ENCODE measurements around the gene CD2AP.

DNA sequence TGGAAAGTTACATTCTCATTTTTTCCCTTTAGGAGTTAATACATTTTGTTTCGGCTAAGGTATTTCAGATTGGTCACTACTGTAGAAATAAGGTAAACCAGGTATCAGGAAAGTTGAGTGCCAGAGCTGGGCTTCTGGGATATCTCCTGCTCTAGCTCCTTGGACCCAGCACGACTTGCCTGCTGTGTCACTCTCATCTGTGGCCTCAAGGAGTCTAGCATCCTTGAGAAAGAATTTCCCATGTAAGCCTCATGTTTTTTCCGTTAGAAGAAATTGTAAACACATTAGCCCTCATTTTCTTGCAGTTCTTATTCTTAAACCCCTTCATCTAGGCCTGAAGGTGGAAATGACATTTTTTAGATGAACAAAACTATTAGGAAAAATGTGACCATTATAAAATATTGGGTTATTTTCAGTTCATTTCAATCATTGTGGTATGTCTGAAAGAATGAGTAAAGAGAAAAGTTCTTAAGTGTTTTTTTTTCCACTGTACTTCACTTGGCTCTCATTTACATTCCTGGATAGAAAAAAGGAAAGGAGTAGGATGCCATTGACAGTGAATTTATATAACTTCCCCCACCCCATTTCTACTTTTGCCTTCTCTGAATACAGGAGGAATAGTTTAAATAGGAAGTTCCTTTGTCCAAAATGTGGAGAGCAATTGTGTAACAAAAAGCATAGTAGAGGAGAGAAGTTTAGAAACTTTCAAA lies 46.7 kb downstream of the CD2AP start:
- TF ChIP-seq CTCF (IDR thresholded peaks at IDR 0.05) (no peak), EZH2 (IDR thresholded peaks at IDR 0.05; ENCODE audit: borderline replicate concordance, insufficient read depth, low read depth, low read length, poor library complexity, severe bottlenecking) (no peak)

Measured in B cell (primary cell).